ENCODE measurements around the gene MAP2K1. TPM values are rescaled to one million over a fixed set of nuclear protein-coding genes. Genes with fewer than 3 reads are reported as not detected.
"Not testable (repeated sequence)": the region's sequence is repeated elsewhere in the genome, so short reads cannot be mapped to it uniquely, and the experiment has no call there.

Gene MAP2K1
- total RNA-seq, 4 donors from 2014 or later: 14.7 to 83.0 (median 40.0) TPM

- 63 to 92% methylated on average over 9 to 10 of the region's 10 CpGs for WGBS, 2 donors (ENCODE audit: low coverage in 1 of 2)
- Histone ChIP-seq H3K27me3 (no peaks in the 10 kb centered on the region), H3K36me3 (peaks cover 0 to 44% (median 21%) of the 10 kb centered on the region in 4 donors)
Measured at GRCh38 chr15:66502491-66502890, 115.8 kb downstream of the MAP2K1 start.

GRCh38 chr15:66503041-66503648, 116.4 kb downstream of the MAP2K1 start:
- 38 to 46% methylated on average over 11 to 13 of the region's 13 CpGs for WGBS, 2 donors (ENCODE audit: low coverage in 1 of 2)
- H3K27me3 ChIP-seq; in situ Hi-C loops (cut with MboI; ENCODE audit: low pct_ligation_motif_present in 1 of 4, low pct_unique_long_range_greater_than_20kb in 1 of 4, low sequenced_read_pairs in 3 of 4); H3K9me3 ChIP-seq; intact Hi-C loops (cut with DNase I; ENCODE audit: low total_unique reads); DNase-seq: not testable (repeated sequence)
- Histone ChIP-seq H3K36me3 (peaks cover 0 to 44% (median 21%) of the 10 kb centered on the region in 4 donors), H3K4me1 (peaks cover 13 to 35% (median 22%) of the 10 kb centered on the region in 4 donors), H3K27ac (peak overlapping the region; percentile 88 to 98 (median 92)), H3K4me3 (peak overlapping the region in 2 of 4 donors; percentile 58 to 84)

More at GRCh38 chr15:66502491-66502890, 115.8 kb downstream of the MAP2K1 start:
- in situ Hi-C loops (cut with MboI; ENCODE audit: low pct_ligation_motif_present in 1 of 4, low pct_unique_long_range_greater_than_20kb in 1 of 4, low sequenced_read_pairs in 3 of 4) (no loop called here), intact Hi-C loops (cut with DNase I; ENCODE audit: low total_unique reads) (no loop called here)
- H3K27ac ChIP-seq: no peak overlapping the region
- H3K4me1 ChIP-seq: peaks cover 14 to 39% (median 22%) of the 10 kb centered on the region in 4 donors
- no peaks in the 10 kb centered on the region for H3K9me3 ChIP-seq
- no peak for TF ChIP-seq POLR2A (IDR thresholded peaks at IDR 0.05)
- TF ChIP-seq POLR2AphosphoS5 (IDR thresholded peaks at IDR 0.05): no peak
- TF ChIP-seq EP300 (IDR thresholded peaks at IDR 0.05; ENCODE audit: low read depth): no peak
- TF ChIP-seq CTCF (IDR thresholded peaks at IDR 0.05): no peak
- H3K4me3 ChIP-seq: peak overlapping the region in 1 of 4 donors; percentile 84
- no peak for DNase-seq

GRCh38 chr15:66503780-66504562, 117.3 kb downstream of the MAP2K1 start:
- H3K4me3 ChIP-seq: peak overlapping the region; percentile 58 to 96 (median 88)
- TF ChIP-seq POLR2AphosphoS5 (IDR thresholded peaks at IDR 0.05) (no peak), EP300 (IDR thresholded peaks at IDR 0.05; ENCODE audit: low read depth) (no peak), POLR2A (IDR thresholded peaks at IDR 0.05) (no peak), CTCF (IDR thresholded peaks at IDR 0.05) (no peak)
- H3K27me3 ChIP-seq: no peaks in the 10 kb centered on the region
- 1 to 3% methylated on average over 10 to 12 of the region's 12 CpGs for WGBS, 2 donors (ENCODE audit: low coverage in 1 of 2)
- intact Hi-C loops (cut with DNase I; ENCODE audit: low total_unique reads): loop anchor here (2.0 kb wide), 1 partner anchor 117 kb away; the partner anchor contains the start of gene MAP2K1
- peaks cover 11 to 32% (median 22%) of the 10 kb centered on the region in 4 donors for H3K4me1 ChIP-seq
- DNase-seq: no peak
- H3K36me3 ChIP-seq: peaks cover 0 to 41% (median 19%) of the 10 kb centered on the region in 4 donors
- no peaks in the 10 kb centered on the region for H3K9me3 ChIP-seq
- in situ Hi-C loops (cut with MboI; ENCODE audit: low pct_ligation_motif_present in 1 of 4, low pct_unique_long_range_greater_than_20kb in 1 of 4, low sequenced_read_pairs in 3 of 4): no loop called here
- H3K27ac ChIP-seq: peak overlapping the region; percentile 88 to 98 (median 92)

- peak within 1 kb of the TSS; percentile 88 to 98 (median 92) for H3K27ac ChIP-seq
- H3K4me1 ChIP-seq: peaks cover 11 to 32% (median 22%) of the 10 kb centered on the region in 4 donors
- intact Hi-C loops (cut with DNase I; ENCODE audit: low total_unique reads) (loop anchor here (2.0 kb wide), 1 partner anchor 118 kb away; the partner anchor contains the start of gene MAP2K1), in situ Hi-C loops (cut with MboI; ENCODE audit: low pct_ligation_motif_present in 1 of 4, low pct_unique_long_range_greater_than_20kb in 1 of 4, low sequenced_read_pairs in 3 of 4) (no loop called here)
- peak; percentile 82 for DNase-seq
- no peaks in the 10 kb centered on the region for H3K27me3 ChIP-seq
- WGBS, 2 donors (ENCODE audit: low coverage in 1 of 2): 0 to 2% methylated on average over 9 to 46 of the region's 46 CpGs
- peaks cover 0 to 33% (median 15%) of the 10 kb centered on the region in 4 donors for H3K36me3 ChIP-seq
- peak; percentile 98 for TF ChIP-seq POLR2A (IDR thresholded peaks at IDR 0.05)
- peak in 4 of 5 experiments; percentile 11 to 44 (median 32) for TF ChIP-seq CTCF (IDR thresholded peaks at IDR 0.05)
- no peak for TF ChIP-seq EP300 (IDR thresholded peaks at IDR 0.05; ENCODE audit: low read depth)
- TF ChIP-seq POLR2AphosphoS5 (IDR thresholded peaks at IDR 0.05): peak; percentile 97 to 99 (median 99)
- H3K9me3 ChIP-seq: no peaks in the 10 kb centered on the region
- H3K4me3 ChIP-seq: peak within 1 kb of the TSS; percentile 58 to 96 (median 88)
Measured at GRCh38 chr15:66504563-66505429, 118.1 kb downstream of the MAP2K1 start, which contains the start of the genes RPL4 and ZWILCH. Gene RPL4 (minus strand): TSS chr15:66504855. CDS start chr15:66504790, 65 bp downstream. Gene ZWILCH (plus strand): TSS chr15:66505326. CDS start chr15:66505339, 13 bp downstream.

Data from transverse colon (tissue), 4 donors.